Measurements from ENCODE around the gene SEL1L3. TPM values are rescaled to one million over a fixed set of nuclear protein-coding genes. Genes with fewer than 3 reads are reported as not detected.

SEL1L3 gene
- total RNA-seq, 1 donor, result 6.0 TPM

DNA sequence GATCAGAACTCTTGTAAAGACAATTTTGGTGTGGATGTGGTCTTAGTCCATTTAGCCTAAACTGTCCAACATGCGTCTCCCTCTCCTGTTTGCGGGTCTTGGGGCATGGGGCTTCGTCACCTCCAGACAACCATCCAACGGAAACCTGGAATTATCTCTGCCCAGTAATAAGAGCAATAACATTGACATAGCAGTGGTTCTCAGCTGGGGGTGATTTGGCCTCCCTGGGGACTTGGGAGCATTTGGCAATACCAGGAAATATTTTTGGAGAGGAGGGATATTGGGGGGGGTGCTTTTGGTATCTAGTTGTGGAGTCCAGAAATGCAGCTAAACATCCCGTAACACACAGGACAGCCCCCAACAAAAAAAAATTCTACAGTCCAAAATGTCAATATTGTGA is 47.2 kb downstream of the SEL1L3 start:
- no peak for TF ChIP-seq CTCF (IDR thresholded peaks at IDR 0.05; ENCODE audit: insufficient read depth, low read depth, low read length)
- DNase-seq (ENCODE audit: low read depth), result no peak
- H3K4me3 ChIP-seq (ENCODE audit: low read depth, low read length), result no peak overlapping the region

DNA sequence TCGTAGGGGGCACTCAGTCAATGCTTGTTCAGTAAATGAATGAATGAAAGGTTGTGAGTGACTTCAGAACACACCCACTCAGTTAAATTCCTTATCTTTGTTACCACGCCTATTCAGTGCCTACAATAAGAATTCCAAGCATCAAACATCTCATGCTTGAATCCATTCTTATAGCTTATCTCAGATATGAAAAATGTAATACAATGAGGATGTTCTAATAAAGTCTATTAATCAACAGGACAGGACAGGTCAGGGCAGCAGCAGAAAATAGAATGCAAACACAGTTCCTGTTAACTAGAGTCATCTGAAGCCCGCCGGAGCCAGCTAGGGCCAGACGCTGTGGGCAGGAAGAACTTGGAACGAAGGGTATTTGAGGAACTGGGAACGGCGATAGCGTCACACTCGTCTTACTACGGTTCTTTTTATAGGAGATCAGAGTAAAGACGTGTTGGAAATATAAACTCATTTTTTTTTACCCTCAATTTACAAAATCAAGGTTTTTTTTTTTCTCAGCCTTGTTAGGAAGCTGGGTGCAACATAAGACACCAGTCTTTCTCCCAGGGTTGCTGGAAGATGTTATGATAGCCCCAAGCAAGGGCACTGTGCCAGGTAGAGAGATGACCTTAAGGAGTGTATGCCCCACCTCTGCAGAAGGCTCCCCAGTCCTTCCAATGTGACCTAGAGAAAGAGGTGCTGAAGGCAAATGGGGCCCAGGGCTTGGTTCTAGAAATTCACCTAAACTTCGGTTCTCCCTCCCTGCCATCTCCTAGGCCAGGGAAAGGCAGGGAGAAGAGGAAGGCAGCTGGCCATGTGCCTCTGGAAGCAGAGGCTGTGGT is 48.3 kb downstream of the SEL1L3 start:
- TF ChIP-seq CTCF (IDR thresholded peaks at IDR 0.05; ENCODE audit: insufficient read depth, low read depth, low read length), result no peak
- no peak for DNase-seq (ENCODE audit: low read depth)
- H3K4me3 ChIP-seq (ENCODE audit: low read depth, low read length), result no peak overlapping the region

DNA sequence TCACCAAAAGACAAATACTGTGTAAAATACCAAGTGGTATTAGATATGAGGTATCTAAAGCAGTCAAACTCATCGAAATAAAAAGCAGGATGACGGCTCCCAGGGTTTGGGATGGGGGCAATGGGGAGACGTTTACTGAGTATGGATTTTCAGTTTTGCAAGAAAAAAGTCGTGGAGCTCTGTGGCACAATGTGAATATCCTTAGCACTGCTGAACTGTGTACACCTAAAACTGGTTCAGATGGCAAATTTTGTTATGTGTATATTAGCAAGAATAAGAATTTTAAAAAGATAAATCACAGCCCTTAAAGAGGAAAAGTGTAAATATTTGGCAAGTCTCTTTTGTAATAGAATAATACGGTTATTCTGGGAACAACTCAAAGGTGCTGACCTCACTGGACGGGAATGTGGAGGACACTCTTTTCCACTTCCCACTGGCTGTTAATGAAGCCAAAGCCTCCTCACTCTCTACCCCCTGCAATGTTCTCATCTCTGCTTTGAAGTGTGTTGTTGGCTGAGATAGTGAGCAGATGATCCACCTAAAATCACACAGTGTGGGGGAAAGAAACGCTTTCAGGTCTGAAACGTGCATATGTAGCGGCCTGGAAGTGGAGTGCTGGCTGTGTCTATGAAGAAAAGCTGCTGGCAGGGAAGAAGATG is 49.2 kb downstream of the SEL1L3 start:
- peak; percentile 22 for DNase-seq (ENCODE audit: low read depth)
- no peak for TF ChIP-seq CTCF (IDR thresholded peaks at IDR 0.05; ENCODE audit: insufficient read depth, low read depth, low read length)

GRCh38 chr4:25811841-25812240 is 50.9 kb downstream of the SEL1L3 start:
- no peak for TF ChIP-seq CTCF (IDR thresholded peaks at IDR 0.05; ENCODE audit: insufficient read depth, low read depth, low read length)

More for the DNA sequence above, 49.2 kb downstream of the SEL1L3 start:
- H3K4me3 ChIP-seq (ENCODE audit: low read depth, low read length), result no peak overlapping the region

DNA sequence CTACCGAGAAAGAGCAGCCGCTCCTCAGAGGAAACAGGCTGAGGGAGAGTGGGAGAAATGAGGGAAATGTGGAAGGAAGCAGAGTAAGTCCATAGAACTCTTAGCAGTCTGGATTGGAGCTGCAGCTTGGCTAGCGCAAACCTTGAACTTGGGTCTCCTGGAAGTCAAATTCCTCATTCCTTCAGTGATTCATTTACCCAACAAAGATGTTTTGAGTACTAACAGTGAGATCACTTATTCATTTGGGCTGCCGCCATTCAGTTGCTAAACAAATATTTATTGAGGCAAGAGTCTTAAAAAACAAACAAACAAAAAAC is 51.5 kb downstream of the SEL1L3 start:
- H3K4me3 ChIP-seq (ENCODE audit: low read depth, low read length), result no peak overlapping the region
- TF ChIP-seq CTCF (IDR thresholded peaks at IDR 0.05; ENCODE audit: insufficient read depth, low read depth, low read length), result no peak
- DNase-seq (ENCODE audit: low read depth), result no peak

More at GRCh38 chr4:25811841-25812240, 50.9 kb downstream of the SEL1L3 start:
- no peak for DNase-seq (ENCODE audit: low read depth)
- no peak overlapping the region for H3K4me3 ChIP-seq (ENCODE audit: low read depth, low read length)

DNA sequence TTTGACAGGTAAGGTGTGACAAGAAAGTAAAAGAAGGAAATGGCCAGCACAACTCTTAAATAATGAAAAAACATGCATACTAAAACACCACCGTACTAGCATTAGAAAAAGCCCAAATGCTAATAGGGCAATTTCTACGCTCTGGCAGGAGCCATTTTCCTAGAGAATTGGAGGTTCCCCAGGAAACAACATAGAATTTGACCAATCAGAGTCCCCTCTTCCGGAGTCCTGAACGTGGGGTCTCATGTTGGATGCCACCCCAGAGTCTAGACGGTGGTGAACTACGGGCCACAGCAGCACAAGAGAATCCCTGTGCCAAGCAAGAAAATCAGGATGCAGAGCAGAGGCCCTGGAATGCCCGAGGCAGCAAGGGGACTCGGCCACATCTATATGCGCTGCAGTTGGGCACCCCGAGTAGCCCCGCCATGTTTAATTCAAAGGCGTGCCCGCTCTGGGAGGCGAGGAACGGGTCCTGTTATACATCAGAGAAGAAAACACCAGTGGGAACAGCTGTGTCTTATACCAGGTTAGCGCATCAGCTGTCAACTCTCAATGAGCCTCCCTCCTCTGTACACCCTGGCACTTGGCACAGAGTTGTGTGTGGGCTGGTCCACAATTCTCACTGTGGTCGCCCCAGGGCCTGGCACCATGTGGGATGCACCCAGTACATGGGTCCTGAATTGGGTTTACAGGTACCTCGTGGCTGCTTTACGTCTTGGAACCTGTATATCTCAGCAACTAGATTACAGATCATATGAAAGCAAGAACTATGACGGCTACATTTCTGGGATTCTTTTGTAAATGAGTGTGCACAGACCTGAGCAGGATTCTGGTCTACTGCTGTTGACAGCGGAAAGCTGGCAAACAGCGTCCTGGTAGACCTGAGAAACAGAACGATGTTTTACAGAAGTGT is 52.1 kb downstream of the SEL1L3 start:
- H3K4me3 ChIP-seq (ENCODE audit: low read depth, low read length), result no peak overlapping the region

More for the DNA sequence above, 52.1 kb downstream of the SEL1L3 start:
- TF ChIP-seq CTCF (IDR thresholded peaks at IDR 0.05; ENCODE audit: insufficient read depth, low read depth, low read length), result no peak
- DNase-seq (ENCODE audit: low read depth), result no peak
